Measurements from ENCODE around the gene ANKRD65. TPM values are rescaled to one million over a fixed set of nuclear protein-coding genes. Genes with fewer than 3 reads are reported as not detected.

The ANKRD65 gene
- total RNA-seq, 1 experiment from 2014 or later = 1.4 TPM

- H3K9me3 Mint-ChIP-seq (ENCODE audit: unreplicated experiment) = no peaks in the 10 kb centered on the region
- no peaks in the 10 kb centered on the region for H3K36me3 Mint-ChIP-seq (ENCODE audit: insufficient read depth, unreplicated experiment)
- H3K4me1 Mint-ChIP-seq (ENCODE audit: insufficient read depth, unreplicated experiment) = no peaks in the 10 kb centered on the region
- POLR2A ChIA-PET = no interaction called here
- intact Hi-C loops (cut with micrococcal nuclease) = no loop called here
- BruUV-seq (replicated peaks) = no TSS peak
- no peaks in the 10 kb centered on the region for H3K27me3 Mint-ChIP-seq (ENCODE audit: insufficient read depth, unreplicated experiment)
- no peak for DNase-seq (ENCODE audit: unreplicated experiment)
- no peak overlapping the region for H3K4me3 Mint-ChIP-seq (ENCODE audit: unreplicated experiment)
- no peak overlapping the region for H3K27ac Mint-ChIP-seq (ENCODE audit: low read depth, unreplicated experiment)
- CTCF ChIA-PET = interaction anchor here (1.0 kb wide), 1 partner anchor 19 kb away, joined by 3 read pairs; no protein-coding TSS in a partner anchor
- no peak for TF ChIP-seq CTCF (IDR thresholded peaks at IDR 0.05; ENCODE audit: unreplicated experiment)
These were observed 910 bp upstream of the ANKRD65 start for GRCh38 chr1:1421907-1422464.

- DNase-seq (ENCODE audit: unreplicated experiment) = no peak
- H3K27ac Mint-ChIP-seq (ENCODE audit: low read depth, unreplicated experiment) = no peak overlapping the region
- intact Hi-C loops (cut with micrococcal nuclease) = no loop called here
- no peak for TF ChIP-seq CTCF (IDR thresholded peaks at IDR 0.05; ENCODE audit: unreplicated experiment)
- ChIA-PET CTCF (no interaction called here), POLR2A (interaction anchor here (0.7 to 1.0 kb wide), 2 partner anchors 14 to 49 kb away, joined by 3 to 9 read pairs; partner anchors contain the start of gene MRPL20)
- no peak overlapping the region for H3K4me3 Mint-ChIP-seq (ENCODE audit: unreplicated experiment)
- no peaks in the 10 kb centered on the region for H3K36me3 Mint-ChIP-seq (ENCODE audit: insufficient read depth, unreplicated experiment)
- no peaks in the 10 kb centered on the region for H3K27me3 Mint-ChIP-seq (ENCODE audit: insufficient read depth, unreplicated experiment)
- no peaks in the 10 kb centered on the region for H3K9me3 Mint-ChIP-seq (ENCODE audit: unreplicated experiment)
- BruUV-seq (replicated peaks) = no TSS peak
- H3K4me1 Mint-ChIP-seq (ENCODE audit: insufficient read depth, unreplicated experiment) = no peaks in the 10 kb centered on the region
These were observed 378 bp downstream of the ANKRD65 start for GRCh38 chr1:1420654-1421141.

GRCh38 chr1:1419813-1420653, 1.0 kb downstream of the ANKRD65 start:
- no peak overlapping the region for H3K4me3 Mint-ChIP-seq (ENCODE audit: unreplicated experiment)
- no peaks in the 10 kb centered on the region for H3K9me3 Mint-ChIP-seq (ENCODE audit: unreplicated experiment)
- POLR2A ChIA-PET = interaction anchor here (1.0 kb wide), 1 partner anchor 13 kb away, joined by 9 read pairs; the partner anchor contains the start of gene MRPL20
- TF ChIP-seq CTCF (IDR thresholded peaks at IDR 0.05; ENCODE audit: unreplicated experiment) = no peak
- H3K27ac Mint-ChIP-seq (ENCODE audit: low read depth, unreplicated experiment) = no peak overlapping the region
- intact Hi-C loops (cut with micrococcal nuclease) = no loop called here
- no peaks in the 10 kb centered on the region for H3K36me3 Mint-ChIP-seq (ENCODE audit: insufficient read depth, unreplicated experiment)
- DNase-seq (ENCODE audit: unreplicated experiment) = no peak
- CTCF ChIA-PET = no interaction called here
- H3K27me3 Mint-ChIP-seq (ENCODE audit: insufficient read depth, unreplicated experiment) = no peaks in the 10 kb centered on the region
- no peaks in the 10 kb centered on the region for H3K4me1 Mint-ChIP-seq (ENCODE audit: insufficient read depth, unreplicated experiment)
- BruUV-seq (replicated peaks) = no TSS peak

GRCh38 chr1:1419363-1419812, 1.7 kb downstream of the ANKRD65 start:
- Mint-ChIP-seq H3K27me3 (ENCODE audit: insufficient read depth, unreplicated experiment) (no peaks in the 10 kb centered on the region), H3K4me3 (ENCODE audit: unreplicated experiment) (no peak overlapping the region), H3K36me3 (ENCODE audit: insufficient read depth, unreplicated experiment) (no peaks in the 10 kb centered on the region), H3K27ac (ENCODE audit: low read depth, unreplicated experiment) (no peak overlapping the region), H3K9me3 (ENCODE audit: unreplicated experiment) (no peaks in the 10 kb centered on the region), H3K4me1 (ENCODE audit: insufficient read depth, unreplicated experiment) (no peaks in the 10 kb centered on the region)
- TF ChIP-seq CTCF (IDR thresholded peaks at IDR 0.05; ENCODE audit: unreplicated experiment) = no peak
- intact Hi-C loops (cut with micrococcal nuclease) = no loop called here
- ChIA-PET POLR2A (no interaction called here), CTCF (no interaction called here)
- no peak for DNase-seq (ENCODE audit: unreplicated experiment)
- no TSS peak for BruUV-seq (replicated peaks)
